Kidney epithelial cell (primary cell): ENCODE data around the gene SOX11. TPM values are rescaled to one million over a fixed set of nuclear protein-coding genes. Genes with fewer than 3 reads are reported as not detected.

Source experiments
- DNase-seq: peaks from one replicate; pipeline ENCODE4 v3.0.0-alpha.2; 2010; ENCODE audit warnings: low read depth
- H3K27me3 ChIP-seq: 2 replicates; pipeline ENCODE4 v1.6.0; 2011; ENCODE audit warnings: low read length; ENCODE audit not compliant: control insufficient read depth, insufficient read depth
- H3K36me3 ChIP-seq: 2 replicates; pipeline ENCODE4 v1.5.1; 2011; ENCODE audit warnings: low read length; ENCODE audit not compliant: control insufficient read depth, insufficient read depth
- H3K4me3 ChIP-seq: 2 replicates; pipeline ENCODE4 v1.5.1; 2011; ENCODE audit warnings: low read depth, mild to moderate bottlenecking, control low read depth, low read length
- total RNA-seq: library from RNA; depleted of rRNA; stranded (reverse); fragments of >200 nt; gene quantifications from 2 replicates; pipeline ENCODE4 v1.2.3, GENCODE V29; 2015
- TF ChIP-seq, protein P1 (sequence below): IDR thresholded peaks from 2 replicates; pipeline ENCODE4 v1.5.1; 2011; ENCODE audit warnings: mild to moderate bottlenecking, moderate library complexity, low read length, control low read depth, inconsistent platforms; ENCODE audit not compliant: insufficient read depth, poor library complexity, severe bottlenecking

The SOX11 gene
- total RNA-seq, 1 donor from 2014 or later: 81.7 TPM

DNA sequence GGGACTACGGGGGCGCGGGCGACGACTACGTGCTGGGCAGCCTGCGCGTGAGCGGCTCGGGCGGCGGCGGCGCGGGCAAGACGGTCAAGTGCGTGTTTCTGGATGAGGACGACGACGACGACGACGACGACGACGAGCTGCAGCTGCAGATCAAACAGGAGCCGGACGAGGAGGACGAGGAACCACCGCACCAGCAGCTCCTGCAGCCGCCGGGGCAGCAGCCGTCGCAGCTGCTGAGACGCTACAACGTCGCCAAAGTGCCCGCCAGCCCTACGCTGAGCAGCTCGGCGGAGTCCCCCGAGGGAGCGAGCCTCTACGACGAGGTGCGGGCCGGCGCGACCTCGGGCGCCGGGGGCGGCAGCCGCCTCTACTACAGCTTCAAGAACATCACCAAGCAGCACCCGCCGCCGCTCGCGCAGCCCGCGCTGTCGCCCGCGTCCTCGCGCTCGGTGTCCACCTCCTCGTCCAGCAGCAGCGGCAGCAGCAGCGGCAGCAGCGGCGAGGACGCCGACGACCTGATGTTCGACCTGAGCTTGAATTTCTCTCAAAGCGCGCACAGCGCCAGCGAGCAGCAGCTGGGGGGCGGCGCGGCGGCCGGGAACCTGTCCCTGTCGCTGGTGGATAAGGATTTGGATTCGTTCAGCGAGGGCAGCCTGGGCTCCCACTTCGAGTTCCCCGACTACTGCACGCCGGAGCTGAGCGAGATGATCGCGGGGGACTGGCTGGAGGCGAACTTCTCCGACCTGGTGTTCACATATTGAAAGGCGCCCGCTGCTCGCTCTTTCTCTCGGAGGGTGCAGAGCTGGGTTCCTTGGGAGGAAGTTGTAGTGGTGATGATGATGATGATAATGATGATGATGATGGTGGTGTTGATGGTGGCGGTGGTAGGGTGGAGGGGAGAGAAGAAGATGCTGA lies 1.4 kb downstream of the SOX11 start:
- no peaks in the 10 kb centered on the region for H3K27me3 ChIP-seq
- no peak for DNase-seq

DNA sequence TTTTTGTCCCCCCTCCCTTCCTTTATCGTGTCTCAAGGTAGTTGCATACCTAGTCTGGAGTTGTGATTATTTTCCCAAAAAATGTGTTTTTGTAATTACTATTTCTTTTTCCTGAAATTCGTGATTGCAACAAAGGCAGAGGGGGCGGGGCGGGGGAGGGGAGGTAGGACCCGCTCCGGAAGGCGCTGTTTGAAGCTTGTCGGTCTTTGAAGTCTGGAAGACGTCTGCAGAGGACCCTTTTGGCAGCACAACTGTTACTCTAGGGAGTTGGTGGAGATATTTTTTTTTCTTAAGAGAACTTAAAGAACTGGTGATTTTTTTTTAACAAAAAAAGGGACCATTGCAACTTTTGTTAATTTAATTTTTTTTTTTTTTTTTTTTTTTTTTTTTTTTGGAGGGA lies 2.1 kb downstream of the SOX11 start:
- Histone ChIP-seq H3K27me3 (no peaks in the 10 kb centered on the region), H3K36me3 (no peaks in the 10 kb centered on the region), H3K4me3 (peak overlapping the region; percentile 68)
- no peak for DNase-seq
- TF ChIP-seq, protein P1, sequence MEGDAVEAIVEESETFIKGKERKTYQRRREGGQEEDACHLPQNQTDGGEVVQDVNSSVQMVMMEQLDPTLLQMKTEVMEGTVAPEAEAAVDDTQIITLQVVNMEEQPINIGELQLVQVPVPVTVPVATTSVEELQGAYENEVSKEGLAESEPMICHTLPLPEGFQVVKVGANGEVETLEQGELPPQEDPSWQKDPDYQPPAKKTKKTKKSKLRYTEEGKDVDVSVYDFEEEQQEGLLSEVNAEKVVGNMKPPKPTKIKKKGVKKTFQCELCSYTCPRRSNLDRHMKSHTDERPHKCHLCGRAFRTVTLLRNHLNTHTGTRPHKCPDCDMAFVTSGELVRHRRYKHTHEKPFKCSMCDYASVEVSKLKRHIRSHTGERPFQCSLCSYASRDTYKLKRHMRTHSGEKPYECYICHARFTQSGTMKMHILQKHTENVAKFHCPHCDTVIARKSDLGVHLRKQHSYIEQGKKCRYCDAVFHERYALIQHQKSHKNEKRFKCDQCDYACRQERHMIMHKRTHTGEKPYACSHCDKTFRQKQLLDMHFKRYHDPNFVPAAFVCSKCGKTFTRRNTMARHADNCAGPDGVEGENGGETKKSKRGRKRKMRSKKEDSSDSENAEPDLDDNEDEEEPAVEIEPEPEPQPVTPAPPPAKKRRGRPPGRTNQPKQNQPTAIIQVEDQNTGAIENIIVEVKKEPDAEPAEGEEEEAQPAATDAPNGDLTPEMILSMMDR: no peak

More for the DNA sequence above, 1.4 kb downstream of the SOX11 start:
- TF ChIP-seq, protein P1: no peak
- H3K4me3 ChIP-seq: peak overlapping the region; percentile 68
- H3K36me3 ChIP-seq: no peaks in the 10 kb centered on the region

DNA sequence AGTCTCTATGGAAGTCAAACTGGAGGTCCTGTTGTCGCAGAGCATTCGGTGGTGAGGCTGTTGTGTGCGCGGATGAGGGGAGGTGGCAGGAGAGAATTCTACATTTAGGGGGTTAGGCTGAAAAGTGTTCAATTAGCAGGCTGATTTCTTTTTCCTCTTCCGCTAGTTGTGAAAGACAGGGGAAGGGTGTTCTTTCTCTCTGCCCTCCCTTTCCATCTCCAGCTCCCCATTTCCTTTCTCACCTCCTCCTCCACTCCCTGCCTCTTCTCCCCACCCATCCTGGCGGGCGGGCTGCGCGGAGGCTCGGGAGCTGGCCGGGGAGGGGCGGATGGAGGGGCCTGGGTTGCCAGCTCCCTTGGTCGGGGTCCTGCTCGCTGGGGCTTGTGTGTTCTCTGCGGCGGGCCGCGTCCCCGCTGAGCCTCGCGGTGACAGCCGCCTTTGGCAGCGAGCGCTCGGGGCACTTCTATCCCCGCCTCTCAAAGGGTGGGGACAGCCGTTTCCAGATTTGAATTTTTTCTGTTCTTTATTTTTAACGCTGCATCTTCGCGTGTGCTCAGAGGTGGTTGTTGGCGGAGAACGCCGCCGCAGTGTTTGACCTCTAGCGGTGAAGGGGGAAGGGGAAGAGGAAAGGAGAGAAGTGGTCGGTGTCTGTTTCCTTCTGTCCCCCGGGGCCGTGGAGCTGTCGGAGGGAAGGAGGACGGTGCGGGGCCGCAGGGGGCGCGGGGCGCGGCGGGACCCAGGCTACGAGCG lies 3.6 kb downstream of the SOX11 start:
- no peaks in the 10 kb centered on the region for H3K27me3 ChIP-seq
- H3K36me3 ChIP-seq: no peaks in the 10 kb centered on the region
- DNase-seq: no peak
- peak overlapping the region; percentile 68 for H3K4me3 ChIP-seq
- TF ChIP-seq, protein P1: peak; percentile 2

DNA sequence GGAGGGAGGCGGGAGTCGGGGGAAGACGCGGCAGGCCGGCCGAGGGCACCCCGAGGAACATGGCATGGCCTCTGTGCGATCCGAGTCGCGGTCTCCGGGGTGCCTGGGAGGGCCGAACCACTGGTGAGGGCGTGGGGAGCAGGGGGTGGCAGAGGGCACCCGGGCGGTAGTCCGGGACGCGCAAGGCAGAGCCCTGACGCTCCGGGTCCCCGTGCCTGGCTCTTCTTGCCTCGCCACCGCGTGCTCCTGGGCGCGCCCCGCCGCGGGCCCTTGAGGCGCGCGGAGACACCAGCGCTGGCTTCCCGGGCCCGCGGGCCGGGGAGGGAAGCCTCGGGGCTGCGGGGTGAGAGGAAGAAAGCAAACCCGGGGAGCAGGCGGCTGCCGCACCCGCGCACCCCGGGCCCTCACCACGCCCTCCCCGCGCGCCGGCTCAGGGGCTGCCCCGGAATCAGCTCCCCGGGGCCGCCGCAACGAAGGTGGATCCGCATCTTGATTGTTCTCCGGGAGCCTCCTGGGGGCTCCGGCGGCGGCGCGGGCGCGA lies 4.3 kb downstream of the SOX11 start:
- DNase-seq: no peak
- TF ChIP-seq, protein P1: no peak
- H3K4me3 ChIP-seq: peak overlapping the region; percentile 68
- no peaks in the 10 kb centered on the region for H3K27me3 ChIP-seq
- H3K36me3 ChIP-seq: no peaks in the 10 kb centered on the region

DNA sequence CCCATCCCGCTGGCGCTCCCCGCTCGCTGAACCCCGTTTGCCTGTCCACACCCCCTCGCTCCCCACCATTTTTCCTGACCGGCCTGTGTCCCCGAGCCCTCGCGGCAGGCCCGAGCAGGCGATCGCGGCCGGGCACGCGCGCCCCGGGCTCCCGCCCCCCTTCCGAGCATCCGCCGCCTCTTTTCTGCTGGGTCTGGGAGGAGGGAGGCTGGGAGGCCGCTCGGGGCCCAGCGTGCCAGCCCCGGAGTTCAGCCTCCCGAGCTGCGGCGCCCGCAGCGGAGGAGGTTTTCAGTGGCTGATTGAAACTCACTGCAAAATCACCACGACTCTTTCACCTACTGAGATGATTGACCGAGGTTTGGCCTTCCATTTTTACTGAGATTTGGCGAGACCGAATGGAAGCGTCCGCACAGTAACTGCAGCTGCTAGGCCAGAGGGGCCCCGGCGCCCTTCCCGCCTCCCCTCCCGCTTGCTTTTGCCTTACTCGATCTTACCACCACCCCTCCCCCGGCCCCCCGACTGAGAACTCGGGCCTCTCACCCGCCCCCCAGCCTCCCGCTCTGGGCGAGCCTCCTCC lies 4.8 kb downstream of the SOX11 start:
- H3K4me3 ChIP-seq: peak overlapping the region; percentile 68
- H3K36me3 ChIP-seq: no peaks in the 10 kb centered on the region
- H3K27me3 ChIP-seq: no peaks in the 10 kb centered on the region
- TF ChIP-seq, protein P1: no peak
- DNase-seq: no peak
